Measurements from ENCODE around the gene DZIP3. TPM values are rescaled to one million over a fixed set of nuclear protein-coding genes. Genes with fewer than 3 reads are reported as not detected.
"Not testable (repeated sequence)": the region's sequence is repeated elsewhere in the genome, so short reads cannot be mapped to it uniquely, and the experiment has no call there.

The DZIP3 gene
- total RNA-seq, 1 donor from 2014 or later = 44.3 TPM

DNA sequence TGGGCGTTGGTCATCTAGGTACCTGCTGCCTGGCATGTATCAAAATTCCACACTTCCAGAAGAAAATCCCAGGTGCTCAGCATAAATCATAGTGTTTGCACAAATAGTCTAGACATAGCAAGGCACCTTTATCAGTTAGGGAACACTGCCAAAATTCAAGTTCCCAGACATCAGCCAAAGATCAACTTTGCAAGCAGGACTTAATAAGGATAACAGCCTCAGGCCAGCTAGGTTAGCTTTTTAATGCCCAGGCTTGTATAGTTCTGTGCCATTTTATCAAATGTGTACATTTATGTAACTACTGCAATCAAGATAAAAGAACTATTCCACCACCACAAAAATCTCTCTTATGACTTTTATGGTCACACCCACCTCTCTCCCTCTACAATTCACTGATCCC lies 30.7 kb downstream of the DZIP3 start:
- no peaks in the 10 kb centered on the region for H3K36me3 Mint-ChIP-seq (ENCODE audit: unreplicated experiment)
- H3K9me3 Mint-ChIP-seq (ENCODE audit: unreplicated experiment) = no peaks in the 10 kb centered on the region
- DNase-seq = no peak
- H3K27ac Mint-ChIP-seq (ENCODE audit: unreplicated experiment) = no peak overlapping the region
- no peak for TF ChIP-seq CTCF (IDR thresholded peaks at IDR 0.05; ENCODE audit: partially characterized antibody, unreplicated experiment)
- no peaks in the 10 kb centered on the region for H3K4me1 Mint-ChIP-seq (ENCODE audit: low read depth, unreplicated experiment)
- no peaks in the 10 kb centered on the region for H3K27me3 Mint-ChIP-seq (ENCODE audit: unreplicated experiment)
- H3K4me3 Mint-ChIP-seq (ENCODE audit: unreplicated experiment) = no peak overlapping the region

DNA sequence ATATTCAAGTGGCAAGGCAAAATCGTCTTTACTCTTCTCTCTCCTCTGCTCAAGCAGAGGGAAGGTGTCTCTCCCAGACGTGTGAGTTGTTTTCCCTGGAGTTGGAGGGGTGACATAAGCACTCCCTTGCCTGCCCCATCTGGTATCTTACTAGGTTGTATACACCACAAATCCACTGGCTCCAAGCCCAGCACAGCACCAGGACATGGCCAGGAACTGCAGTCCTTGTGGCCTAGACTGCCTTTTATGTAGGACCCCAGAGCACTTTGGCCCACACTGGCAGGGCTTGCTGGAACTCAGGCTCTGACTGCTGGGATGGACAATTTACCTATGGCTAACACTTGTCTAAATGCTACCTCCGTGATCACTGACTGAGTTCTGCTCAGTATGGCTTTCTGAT lies 34.0 kb downstream of the DZIP3 start:
- Mint-ChIP-seq H3K27me3 (ENCODE audit: unreplicated experiment) (no peaks in the 10 kb centered on the region), H3K9me3 (ENCODE audit: unreplicated experiment) (no peaks in the 10 kb centered on the region), H3K4me1 (ENCODE audit: low read depth, unreplicated experiment) (no peaks in the 10 kb centered on the region), H3K27ac (ENCODE audit: unreplicated experiment) (no peak overlapping the region), H3K36me3 (ENCODE audit: unreplicated experiment) (no peaks in the 10 kb centered on the region), H3K4me3 (ENCODE audit: unreplicated experiment) (no peak overlapping the region)
- TF ChIP-seq CTCF (IDR thresholded peaks at IDR 0.05; ENCODE audit: partially characterized antibody, unreplicated experiment) = no peak
- DNase-seq = no peak

DNA sequence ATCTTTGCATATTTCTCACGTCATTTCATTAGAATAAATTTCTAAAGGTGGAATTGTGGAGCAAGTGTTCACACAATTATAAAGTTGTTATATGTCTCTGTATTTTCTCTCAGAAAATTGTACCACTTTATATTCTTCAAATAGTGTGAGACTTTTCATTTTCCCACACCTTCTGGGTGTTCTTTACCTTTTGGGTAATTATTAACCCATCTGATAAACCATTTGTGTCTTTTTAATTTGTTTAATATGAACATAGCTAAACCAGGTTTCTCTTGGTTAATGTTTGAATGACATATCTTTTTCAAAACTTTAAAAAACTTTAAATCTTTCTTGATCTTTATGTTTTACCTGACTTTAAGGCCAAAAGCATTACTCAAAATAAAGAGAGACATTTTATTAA lies 40.5 kb downstream of the DZIP3 start:
- Mint-ChIP-seq H3K27ac (ENCODE audit: unreplicated experiment) (no peak overlapping the region), H3K4me1 (ENCODE audit: low read depth, unreplicated experiment) (no peaks in the 10 kb centered on the region), H3K4me3 (ENCODE audit: unreplicated experiment) (no peak overlapping the region), H3K9me3 (ENCODE audit: unreplicated experiment) (peaks cover 1% of the 10 kb centered on the region), H3K27me3 (ENCODE audit: unreplicated experiment) (no peaks in the 10 kb centered on the region), H3K36me3 (ENCODE audit: unreplicated experiment) (no peaks in the 10 kb centered on the region)
- no peak for DNase-seq
- TF ChIP-seq CTCF (IDR thresholded peaks at IDR 0.05; ENCODE audit: partially characterized antibody, unreplicated experiment) = no peak

GRCh38 chr3:108642526-108642925 lies 53.0 kb downstream of the DZIP3 start:
- DNase-seq = no peak
- TF ChIP-seq CTCF (IDR thresholded peaks at IDR 0.05; ENCODE audit: partially characterized antibody, unreplicated experiment) = no peak
- Mint-ChIP-seq H3K27ac (ENCODE audit: unreplicated experiment) (no peak overlapping the region), H3K27me3 (ENCODE audit: unreplicated experiment) (no peaks in the 10 kb centered on the region), H3K36me3 (ENCODE audit: unreplicated experiment) (no peaks in the 10 kb centered on the region), H3K9me3 (ENCODE audit: unreplicated experiment) (no peaks in the 10 kb centered on the region), H3K4me1 (ENCODE audit: low read depth, unreplicated experiment) (no peaks in the 10 kb centered on the region), H3K4me3 (ENCODE audit: unreplicated experiment) (no peak overlapping the region)

DNA sequence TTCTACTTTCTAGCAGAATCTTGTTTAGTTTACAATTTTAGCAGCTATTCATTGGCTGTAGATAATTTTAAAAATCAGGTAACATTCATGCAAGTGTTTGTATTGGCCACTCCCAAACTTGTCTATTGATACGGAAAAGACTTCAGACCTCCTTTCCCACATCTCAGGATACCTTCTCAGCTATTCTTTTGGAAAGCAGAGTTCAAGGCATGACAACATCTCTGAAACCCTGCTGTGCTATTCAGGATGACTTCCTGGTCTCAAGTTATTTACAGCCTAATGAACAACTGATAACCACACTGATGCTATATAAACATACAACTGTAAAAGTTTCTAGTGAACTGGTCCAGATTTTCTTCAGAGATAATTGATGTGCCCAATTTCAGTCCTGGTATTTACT lies 55.8 kb downstream of the DZIP3 start:
- no peaks in the 10 kb centered on the region for H3K4me1 Mint-ChIP-seq (ENCODE audit: low read depth, unreplicated experiment)
- no peaks in the 10 kb centered on the region for H3K9me3 Mint-ChIP-seq (ENCODE audit: unreplicated experiment)
- H3K4me3 Mint-ChIP-seq (ENCODE audit: unreplicated experiment) = no peak overlapping the region
- no peaks in the 10 kb centered on the region for H3K27me3 Mint-ChIP-seq (ENCODE audit: unreplicated experiment)
- TF ChIP-seq CTCF (IDR thresholded peaks at IDR 0.05; ENCODE audit: partially characterized antibody, unreplicated experiment) = no peak
- no peak overlapping the region for H3K27ac Mint-ChIP-seq (ENCODE audit: unreplicated experiment)
- H3K36me3 Mint-ChIP-seq (ENCODE audit: unreplicated experiment) = no peaks in the 10 kb centered on the region
- no peak for DNase-seq

GRCh38 chr3:108655664-108656063 lies 66.1 kb downstream of the DZIP3 start:
- H3K27ac Mint-ChIP-seq (ENCODE audit: unreplicated experiment); H3K27me3 Mint-ChIP-seq (ENCODE audit: unreplicated experiment); H3K4me3 Mint-ChIP-seq (ENCODE audit: unreplicated experiment); H3K9me3 Mint-ChIP-seq (ENCODE audit: unreplicated experiment); H3K4me1 Mint-ChIP-seq (ENCODE audit: low read depth, unreplicated experiment); DNase-seq: not testable (repeated sequence)
- peaks cover 24% of the 10 kb centered on the region for H3K36me3 Mint-ChIP-seq (ENCODE audit: unreplicated experiment)
